Upper lobe of left lung (tissue), 4 donors: ENCODE data around the gene ZDHHC14.

Experiments used
- CTCF ChIP-seq, 6 experiments: fragments of 450-650 bp in 4 of 6; fragments of 200-600 bp in 2 of 6; sonication (generic) in 2 of 6; IDR thresholded peaks; one replicate each; pipeline ENCODE4 v1.5.1; 2016 to 2019; ENCODE audit warnings: antibody characterized with exemption in 6 of 6
- POLR2AphosphoS5 ChIP-seq, 2 donors: sonication (generic); formaldehyde crosslinking; IDR thresholded peaks; one replicate each; pipeline ENCODE4 v1.5.1; 2017; ENCODE audit warnings: antibody characterized with exemption in 2 of 2

GRCh38 chr6:157712585-157713295 is 331.8 kb downstream of the ZDHHC14 start:
- TF ChIP-seq CTCF (IDR thresholded peaks at IDR 0.05) (no peak), POLR2AphosphoS5 (IDR thresholded peaks at IDR 0.05) (no peak)
